Suprapubic skin (tissue), 4 donors: Measurements from ENCODE around the gene NTPCR. TPM values are rescaled to one million over a fixed set of nuclear protein-coding genes. Genes with fewer than 3 reads are reported as not detected.

ENCODE experiments used
- DNase-seq, 2 donors: peaks; one replicate each; pipeline ENCODE4 v3.0.0-alpha.2; 2019; ENCODE audit warnings: low spot score in 2 of 2
- H3K27ac ChIP-seq: fragments of 200-600 bp; sonication (generic); one replicate; pipeline ENCODE4 v1.5.1; 2019
- H3K27me3 ChIP-seq: fragments of 200-600 bp; sonication (generic); one replicate; pipeline ENCODE4 v1.5.1; 2019
- H3K36me3 ChIP-seq: fragments of 200-600 bp; sonication (generic); one replicate; pipeline ENCODE4 v1.5.1; 2019
- H3K4me1 ChIP-seq: fragments of 200-600 bp; sonication (generic); one replicate; pipeline ENCODE4 v1.5.1; 2019
- H3K4me3 ChIP-seq: fragments of 200-600 bp; sonication (generic); one replicate; pipeline ENCODE4 v1.5.1; 2019; ENCODE audit warnings: mild to moderate bottlenecking
- H3K9me3 ChIP-seq: fragments of 200-600 bp; sonication (generic); one replicate; pipeline ENCODE4 v1.5.1; 2019
- CTCF ChIP-seq, 2 donors: fragments of 200-600 bp in 1 of 2; fragments of 450-650 bp in 1 of 2; sonication (generic) in 1 of 2; IDR thresholded peaks; one replicate each; pipeline ENCODE4 v1.5.1; 2016 to 2019; ENCODE audit warnings: antibody characterized with exemption in 2 of 2, mild to moderate bottlenecking in 1 of 2, moderate library complexity in 1 of 2
- EP300 ChIP-seq: sonication (generic); formaldehyde crosslinking; IDR thresholded peaks from one replicate; pipeline ENCODE4 v1.6.1; 2017; ENCODE audit warnings: antibody characterized with exemption
- POLR2A ChIP-seq, 2 donors: fragments of 450-650 bp; IDR thresholded peaks; one replicate each; pipeline ENCODE4 v1.6.1; 2017; ENCODE audit warnings: antibody characterized with exemption in 2 of 2, mild to moderate bottlenecking in 2 of 2, moderate library complexity in 2 of 2
- POLR2AphosphoS5 ChIP-seq, 3 donors: sonication (generic); formaldehyde crosslinking; IDR thresholded peaks; one replicate each; pipeline ENCODE4 v1.6.1; 2017; ENCODE audit warnings: antibody characterized with exemption in 3 of 3
- whole genome bisulfite sequencing: methylation state at CpG from one replicate; pipeline ENCODE4 v1.1.5; 2018; 5-methylcytosine and 5-hydroxymethylcytosine counted together
- total RNA-seq, 4 donors: library from RNA; depleted of rRNA; stranded (reverse); fragments of >200 nt; gene quantifications; one replicate each; pipeline ENCODE4 v1.1.0, GENCODE V29; 2016

The NTPCR gene
- total RNA-seq, 4 donors from 2014 or later = 18.6 to 35.9 (median 28.4) TPM

GRCh38 chr1:232992227-232992626 is 41.8 kb downstream of the NTPCR start:
- H3K27ac ChIP-seq = no peak overlapping the region
- H3K36me3 ChIP-seq = peaks cover 12% of the 10 kb centered on the region
- 88% methylated on average over 3 of the region's 3 CpGs for WGBS
- no peak overlapping the region for H3K4me3 ChIP-seq
- H3K4me1 ChIP-seq = no peaks in the 10 kb centered on the region
- TF ChIP-seq CTCF (IDR thresholded peaks at IDR 0.05) (no peak), POLR2AphosphoS5 (IDR thresholded peaks at IDR 0.05) (no peak), EP300 (no peak), POLR2A (IDR thresholded peaks at IDR 0.05) (no peak)
- no peaks in the 10 kb centered on the region for H3K9me3 ChIP-seq
- DNase-seq = peak in 1 of 2 donors; percentile 44
- H3K27me3 ChIP-seq = no peaks in the 10 kb centered on the region

GRCh38 chr1:232993555-232993954 is 43.1 kb downstream of the NTPCR start:
- H3K4me3 ChIP-seq = no peak overlapping the region
- no peaks in the 10 kb centered on the region for H3K27me3 ChIP-seq
- H3K4me1 ChIP-seq = no peaks in the 10 kb centered on the region
- H3K9me3 ChIP-seq = no peaks in the 10 kb centered on the region
- peaks cover 21% of the 10 kb centered on the region for H3K36me3 ChIP-seq
- H3K27ac ChIP-seq = no peak overlapping the region
- no peak for TF ChIP-seq POLR2A (IDR thresholded peaks at IDR 0.05)
- TF ChIP-seq EP300 = no peak
- no peak for TF ChIP-seq POLR2AphosphoS5 (IDR thresholded peaks at IDR 0.05)
- no peak for TF ChIP-seq CTCF (IDR thresholded peaks at IDR 0.05)
- no peak for DNase-seq
- 87% methylated on average over 3 of the region's 3 CpGs for WGBS

GRCh38 chr1:232995189-232995588 is 44.8 kb downstream of the NTPCR start:
- Histone ChIP-seq H3K4me3 (no peak overlapping the region), H3K9me3 (no peaks in the 10 kb centered on the region), H3K27me3 (no peaks in the 10 kb centered on the region), H3K4me1 (no peaks in the 10 kb centered on the region), H3K27ac (no peak overlapping the region), H3K36me3 (peaks cover 28% of the 10 kb centered on the region)
- 89% methylated on average over 2 of the region's 2 CpGs for WGBS
- TF ChIP-seq POLR2AphosphoS5 (IDR thresholded peaks at IDR 0.05) = no peak
- DNase-seq = peak in 1 of 2 donors; percentile 16

GRCh38 chr1:232996143-232996542 is 45.7 kb downstream of the NTPCR start:
- Histone ChIP-seq H3K4me3 (no peak overlapping the region), H3K9me3 (no peaks in the 10 kb centered on the region), H3K4me1 (no peaks in the 10 kb centered on the region), H3K27ac (no peak overlapping the region), H3K36me3 (peaks cover 28% of the 10 kb centered on the region), H3K27me3 (no peaks in the 10 kb centered on the region)
- no peak for DNase-seq
- TF ChIP-seq POLR2AphosphoS5 (IDR thresholded peaks at IDR 0.05) (no peak), EP300 (no peak), POLR2A (IDR thresholded peaks at IDR 0.05) (no peak), CTCF (IDR thresholded peaks at IDR 0.05) (no peak)
- WGBS = 90% methylated on average over 2 of the region's 2 CpGs

GRCh38 chr1:232998138-232998537 is 47.7 kb downstream of the NTPCR start:
- Histone ChIP-seq H3K27me3 (no peaks in the 10 kb centered on the region), H3K4me3 (no peak overlapping the region), H3K27ac (no peak overlapping the region), H3K36me3 (peaks cover 28% of the 10 kb centered on the region), H3K4me1 (no peaks in the 10 kb centered on the region), H3K9me3 (no peaks in the 10 kb centered on the region)
- DNase-seq = peak in 1 of 2 donors; percentile 6
- no peak for TF ChIP-seq CTCF (IDR thresholded peaks at IDR 0.05)
- TF ChIP-seq EP300 = no peak
- no peak for TF ChIP-seq POLR2A (IDR thresholded peaks at IDR 0.05)
- no peak for TF ChIP-seq POLR2AphosphoS5 (IDR thresholded peaks at IDR 0.05)
- 98% methylated on average over 8 of the region's 15 CpGs for WGBS

GRCh38 chr1:232998646-232999045 is 48.2 kb downstream of the NTPCR start:
- 79% methylated on average over 3 of the region's 3 CpGs for WGBS
- DNase-seq = no peak
- H3K36me3 ChIP-seq = peaks cover 28% of the 10 kb centered on the region

More at GRCh38 chr1:232998646-232999045, 48.2 kb downstream of the NTPCR start:
- Histone ChIP-seq H3K27me3 (no peaks in the 10 kb centered on the region), H3K27ac (no peak overlapping the region), H3K9me3 (no peaks in the 10 kb centered on the region), H3K4me3 (no peak overlapping the region), H3K4me1 (no peaks in the 10 kb centered on the region)
- TF ChIP-seq EP300 (no peak), POLR2AphosphoS5 (IDR thresholded peaks at IDR 0.05) (no peak), POLR2A (IDR thresholded peaks at IDR 0.05) (no peak), CTCF (IDR thresholded peaks at IDR 0.05) (no peak)
